PC-3 (cell line): ENCODE measurements around the gene SLC2A9. TPM values are rescaled to one million over a fixed set of nuclear protein-coding genes. Genes with fewer than 3 reads are reported as not detected.

ENCODE experiments used
- ATAC-seq: fragments of 200-7000 bp; cut with Tn5 transposase; 2 replicates; pipeline ENCODE4 v1.9.1; 2020; ENCODE audit warnings: mild to moderate bottlenecking, moderate library complexity
- BruUV-seq: library from RNA; stranded (reverse); fragments of 400-500 nt; replicated peaks from 2 replicates; lab custom pipeline; 2021; lab: Mats Ljungman, UMichigan
- CTCF ChIA-PET: fragments of 300-600 bp; sonication (Branson Sonifier 250); formaldehyde crosslinking; loops from one replicate; lab custom pipeline; 2022; ENCODE audit warnings: antibody characterized with exemption; lab: Charles Lee
- POLR2A ChIA-PET: fragments of 300-600 bp; sonication (Branson Sonifier 250); formaldehyde crosslinking; loops from one replicate; lab custom pipeline; 2022; ENCODE audit warnings: antibody characterized with exemption; ENCODE audit not compliant: unreplicated experiment; lab: Charles Lee
- DNase-seq: peaks from one replicate; pipeline ENCODE4 v3.0.0-alpha.2; 2015
- H2AFZ ChIP-seq: fragments of 300-600 bp; sonication (generic); 2 replicates; pipeline ENCODE4 v1.6.0; 2016; ENCODE audit warnings: antibody characterized with exemption, low read length
- H3F3A ChIP-seq: fragments of 300-600 bp; sonication (generic); one replicate; pipeline ENCODE4 v1.6.0; 2017; ENCODE audit warnings: antibody characterized with exemption, low read length, control low read depth, mild to moderate bottlenecking; ENCODE audit not compliant: unreplicated experiment
- H3K27ac ChIP-seq: fragments of 300-600 bp; sonication (generic); 2 replicates; pipeline ENCODE4 v1.5.1; 2016; ENCODE audit warnings: mild to moderate bottlenecking, low read length
- H3K27me3 ChIP-seq: fragments of 300-600 bp; sonication (generic); 2 replicates; pipeline ENCODE4 v1.6.1; 2016; ENCODE audit warnings: low read length, mixed read lengths
- H3K36me3 ChIP-seq: fragments of 300-600 bp; sonication (generic); 2 replicates; pipeline ENCODE4 v1.6.1; 2016; ENCODE audit warnings: low read depth, mixed run types, low read length, mixed read lengths
- H3K4me1 ChIP-seq: fragments of 300-600 bp; sonication (generic); 2 replicates; pipeline ENCODE4 v1.5.1; 2016; ENCODE audit warnings: low read length; ENCODE audit not compliant: insufficient read depth
- H3K4me2 ChIP-seq: fragments of 300-600 bp; sonication (generic); 2 replicates; pipeline ENCODE4 v1.6.0; 2016; ENCODE audit warnings: low read length
- H3K4me3 ChIP-seq: fragments of 300-600 bp; sonication (generic); 2 replicates; pipeline ENCODE4 v1.5.1; 2016; ENCODE audit warnings: mild to moderate bottlenecking, low read length, mixed read lengths
- H3K79me2 ChIP-seq: fragments of 300-600 bp; sonication (generic); 2 replicates; pipeline ENCODE4 v1.6.1; 2017; ENCODE audit warnings: low read length, mixed read lengths
- H3K9ac ChIP-seq: fragments of 300-600 bp; sonication (generic); 2 replicates; pipeline ENCODE4 v1.6.0; 2016; ENCODE audit warnings: mild to moderate bottlenecking, low read length
- H3K9me2 ChIP-seq: fragments of 300-600 bp; sonication (generic); replicated peaks from 2 replicates; pipeline ENCODE4 v1.6.1; 2016; ENCODE audit warnings: mixed run types, low read length, mixed read lengths
- H3K9me3 ChIP-seq: fragments of 300-600 bp; sonication (generic); 2 replicates; pipeline ENCODE4 v1.6.1; 2016; ENCODE audit warnings: low read length, mixed read lengths
- H4K20me1 ChIP-seq: fragments of 300-600 bp; sonication (generic); 2 replicates; pipeline ENCODE4 v1.6.1; 2016; ENCODE audit warnings: low read length, mixed read lengths
- CTCF ChIP-seq: fragments of 300-600 bp; sonication (generic); conservative IDR thresholded peaks from 2 replicates; pipeline ENCODE4 v1.5.1; 2017; ENCODE audit warnings: antibody characterized with exemption, low read depth, mild to moderate bottlenecking, low read length
- EZH2 ChIP-seq: fragments of 300-600 bp; sonication (generic); IDR thresholded peaks from one replicate; pipeline ENCODE4 v1.6.1; 2017; ENCODE audit warnings: antibody characterized with exemption, mild to moderate bottlenecking, low read length; ENCODE audit not compliant: unreplicated experiment
- EZH2phosphoT487 ChIP-seq: fragments of 300-600 bp; sonication (generic); IDR thresholded peaks from 2 replicates; pipeline ENCODE4 v1.6.1; 2018; ENCODE audit warnings: mild to moderate bottlenecking, antibody characterized with exemption, low read length, borderline replicate concordance
- intact Hi-C: fragments of 100-400 bp; cut with micrococcal nuclease; formaldehyde crosslinking; loops from 2 replicates; pipeline ENCODE4 v1.9.0; 2023
- total RNA-seq: library from RNA; depleted of rRNA; stranded (reverse); fragments of >200 nt; gene quantifications from 2 replicates; pipeline ENCODE4 v1.2.3, GENCODE V29; 2014

Gene SLC2A9
- total RNA-seq, 1 experiment from 2014 or later: 0.11 TPM

- H3K9me3 ChIP-seq: no peaks in the 10 kb centered on the region
- no peak for DNase-seq
- H3K9me2 ChIP-seq: no peaks in the 10 kb centered on the region
- no peaks in the 10 kb centered on the region for H3K79me2 ChIP-seq
- BruUV-seq: no TSS peak
- no peak overlapping the region for H3K27ac ChIP-seq
- ChIA-PET CTCF (no interaction called here), POLR2A (no interaction called here)
- intact Hi-C loops: no loop called here
- no peak overlapping the region for H3K4me2 ChIP-seq
- no peaks in the 10 kb centered on the region for H4K20me1 ChIP-seq
- H3K4me3 ChIP-seq: no peak overlapping the region
- no peak overlapping the region for H3K9ac ChIP-seq
- H2AFZ ChIP-seq: no peak overlapping the region
- no peaks in the 10 kb centered on the region for H3F3A ChIP-seq
- H3K4me1 ChIP-seq: no peaks in the 10 kb centered on the region
- TF ChIP-seq EZH2phosphoT487: no peak
- H3K27me3 ChIP-seq: peaks cover 6% of the 10 kb centered on the region; the same call in 1 of the 2 replicates
- ATAC-seq: no peak
- H3K36me3 ChIP-seq: no peaks in the 10 kb centered on the region
These were observed 135.3 kb downstream of the SLC2A9 start for GRCh38 chr4:9885958-9886357.

- ATAC-seq: no peak
- CTCF ChIA-PET: no interaction called here
- H3F3A ChIP-seq: no peaks in the 10 kb centered on the region
- no peak overlapping the region for H2AFZ ChIP-seq
- H3K27ac ChIP-seq: no peak overlapping the region
- no TSS peak for BruUV-seq
- no peaks in the 10 kb centered on the region for H3K27me3 ChIP-seq
- H3K9ac ChIP-seq: no peak overlapping the region
- no peaks in the 10 kb centered on the region for H3K9me3 ChIP-seq
- intact Hi-C loops: no loop called here
- H3K4me1 ChIP-seq: no peaks in the 10 kb centered on the region
- POLR2A ChIA-PET: no interaction called here
- no peaks in the 10 kb centered on the region for H3K9me2 ChIP-seq
- no peak overlapping the region for H3K4me2 ChIP-seq
- no peak for TF ChIP-seq CTCF
- TF ChIP-seq EZH2phosphoT487: no peak
- TF ChIP-seq EZH2: no peak
- H3K4me3 ChIP-seq: no peak overlapping the region
- no peaks in the 10 kb centered on the region for H3K79me2 ChIP-seq
- H3K36me3 ChIP-seq: no peaks in the 10 kb centered on the region
- no peaks in the 10 kb centered on the region for H4K20me1 ChIP-seq
- no peak for DNase-seq
These were observed 140.7 kb downstream of the SLC2A9 start for GRCh38 chr4:9880406-9881197.

- Histone ChIP-seq H3K79me2 (no peaks in the 10 kb centered on the region), H4K20me1 (no peaks in the 10 kb centered on the region), H3F3A (no peaks in the 10 kb centered on the region), H3K27me3 (no peaks in the 10 kb centered on the region), H3K27ac (no peak overlapping the region), H3K4me2 (no peak overlapping the region), H3K4me1 (no peaks in the 10 kb centered on the region), H3K9me3 (no peaks in the 10 kb centered on the region), H3K4me3 (no peak overlapping the region), H3K36me3 (no peaks in the 10 kb centered on the region), H3K9ac (no peak overlapping the region), H3K9me2 (no peaks in the 10 kb centered on the region), H2AFZ (no peak overlapping the region)
- ChIA-PET POLR2A (no interaction called here), CTCF (no interaction called here)
- BruUV-seq: no TSS peak
- DNase-seq (no peak), ATAC-seq (no peak)
- intact Hi-C loops: no loop called here
- TF ChIP-seq EZH2 (no peak), CTCF (no peak), EZH2phosphoT487 (no peak)
These were observed 144.2 kb downstream of the SLC2A9 start for GRCh38 chr4:9877123-9877522.
